Thoracic aorta (tissue), 2 donors: ENCODE data around the gene ARFGAP1. TPM values are rescaled to one million over a fixed set of nuclear protein-coding genes. Genes with fewer than 3 reads are reported as not detected.

Experiments used
- ATAC-seq: fragments of 150-250 bp; one replicate; pipeline ENCODE4 v1.8.0; 2017; ENCODE audit warnings: low read depth; ENCODE audit not compliant: insufficient number of reproducible peaks, low FRiP score
- DNase-seq: peaks from one replicate; pipeline ENCODE4 v3.0.0-alpha.2; 2020; ENCODE audit warnings: low spot score
- H3K27ac ChIP-seq, 2 donors: fragments of 200-600 bp; sonication (generic); 1 replicate in 1 of 2; 2 replicates in 1 of 2; pipeline ENCODE4 v1.5.1; 2016; ENCODE audit warnings: mild to moderate bottlenecking in 2 of 2, moderate library complexity in 2 of 2
- H3K27me3 ChIP-seq: fragments of 200-600 bp; sonication (generic); replicated peaks from 2 replicates; pipeline ENCODE4 v1.6.0; 2016; ENCODE audit warnings: mild to moderate bottlenecking; ENCODE audit not compliant: insufficient read depth
- H3K36me3 ChIP-seq: fragments of 200-600 bp; sonication (generic); one replicate; pipeline ENCODE4 v1.5.1; 2016
- H3K4me1 ChIP-seq, 2 donors: fragments of 200-600 bp; sonication (generic); 1 replicate in 1 of 2; 2 replicates in 1 of 2; pipeline versions ENCODE4 v1.5.1 to v1.6.0; 2016; ENCODE audit warnings: low read depth in 2 of 2, mild to moderate bottlenecking in 1 of 2; ENCODE audit not compliant: control insufficient read depth in 1 of 2
- H3K4me3 ChIP-seq: fragments of 200-600 bp; sonication (generic); 2 replicates; pipeline ENCODE4 v1.5.1; 2016; ENCODE audit warnings: mild to moderate bottlenecking
- H3K9me3 ChIP-seq: fragments of 200-600 bp; sonication (generic); 2 replicates; pipeline ENCODE4 v1.5.1; 2016
- total RNA-seq, 2 donors: library from RNA; depleted of rRNA; stranded (reverse); fragments of >200 nt; gene quantifications; one replicate each; pipeline versions ENCODE4 v1.1.0 to v1.2.3, GENCODE V29; 2016
- TF ChIP-seq, protein P1 (sequence below): fragments of 200-600 bp; sonication (generic); IDR thresholded peaks from one replicate; pipeline ENCODE4 v1.5.1; 2019; ENCODE audit warnings: antibody characterized with exemption

ARFGAP1 gene
- total RNA-seq, 2 donors from 2014 or later = 110 to 119 TPM

DNA sequence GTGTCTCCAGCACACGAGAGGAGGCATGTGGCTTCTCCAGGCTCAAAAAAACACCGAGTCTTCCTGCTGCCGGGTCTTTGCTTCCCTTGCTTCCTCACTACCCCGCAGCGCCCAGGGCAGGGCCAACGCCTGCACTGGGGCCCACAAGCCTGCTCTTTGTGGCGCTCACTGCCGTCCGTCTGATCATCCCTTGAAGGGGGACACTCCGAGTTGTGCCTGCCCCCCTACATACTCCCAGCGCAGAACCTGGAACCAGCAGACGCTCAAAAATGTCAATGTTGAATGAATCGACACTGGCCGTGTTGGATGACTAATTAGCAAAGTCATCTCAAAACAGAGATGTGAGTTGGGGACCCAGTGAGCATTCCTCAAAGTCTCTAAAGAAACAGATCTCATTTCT is 8.1 kb upstream of the ARFGAP1 start:
- no peak for ATAC-seq
- no peak overlapping the region for H3K4me3 ChIP-seq
- H3K27ac ChIP-seq = no peak overlapping the region
- no peak for DNase-seq
- no peaks in the 10 kb centered on the region for H3K36me3 ChIP-seq
- no peaks in the 10 kb centered on the region for H3K4me1 ChIP-seq
- TF ChIP-seq, protein P1, sequence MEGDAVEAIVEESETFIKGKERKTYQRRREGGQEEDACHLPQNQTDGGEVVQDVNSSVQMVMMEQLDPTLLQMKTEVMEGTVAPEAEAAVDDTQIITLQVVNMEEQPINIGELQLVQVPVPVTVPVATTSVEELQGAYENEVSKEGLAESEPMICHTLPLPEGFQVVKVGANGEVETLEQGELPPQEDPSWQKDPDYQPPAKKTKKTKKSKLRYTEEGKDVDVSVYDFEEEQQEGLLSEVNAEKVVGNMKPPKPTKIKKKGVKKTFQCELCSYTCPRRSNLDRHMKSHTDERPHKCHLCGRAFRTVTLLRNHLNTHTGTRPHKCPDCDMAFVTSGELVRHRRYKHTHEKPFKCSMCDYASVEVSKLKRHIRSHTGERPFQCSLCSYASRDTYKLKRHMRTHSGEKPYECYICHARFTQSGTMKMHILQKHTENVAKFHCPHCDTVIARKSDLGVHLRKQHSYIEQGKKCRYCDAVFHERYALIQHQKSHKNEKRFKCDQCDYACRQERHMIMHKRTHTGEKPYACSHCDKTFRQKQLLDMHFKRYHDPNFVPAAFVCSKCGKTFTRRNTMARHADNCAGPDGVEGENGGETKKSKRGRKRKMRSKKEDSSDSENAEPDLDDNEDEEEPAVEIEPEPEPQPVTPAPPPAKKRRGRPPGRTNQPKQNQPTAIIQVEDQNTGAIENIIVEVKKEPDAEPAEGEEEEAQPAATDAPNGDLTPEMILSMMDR = no peak
- H3K27me3 ChIP-seq = no peaks in the 10 kb centered on the region
- H3K9me3 ChIP-seq = no peaks in the 10 kb centered on the region

DNA sequence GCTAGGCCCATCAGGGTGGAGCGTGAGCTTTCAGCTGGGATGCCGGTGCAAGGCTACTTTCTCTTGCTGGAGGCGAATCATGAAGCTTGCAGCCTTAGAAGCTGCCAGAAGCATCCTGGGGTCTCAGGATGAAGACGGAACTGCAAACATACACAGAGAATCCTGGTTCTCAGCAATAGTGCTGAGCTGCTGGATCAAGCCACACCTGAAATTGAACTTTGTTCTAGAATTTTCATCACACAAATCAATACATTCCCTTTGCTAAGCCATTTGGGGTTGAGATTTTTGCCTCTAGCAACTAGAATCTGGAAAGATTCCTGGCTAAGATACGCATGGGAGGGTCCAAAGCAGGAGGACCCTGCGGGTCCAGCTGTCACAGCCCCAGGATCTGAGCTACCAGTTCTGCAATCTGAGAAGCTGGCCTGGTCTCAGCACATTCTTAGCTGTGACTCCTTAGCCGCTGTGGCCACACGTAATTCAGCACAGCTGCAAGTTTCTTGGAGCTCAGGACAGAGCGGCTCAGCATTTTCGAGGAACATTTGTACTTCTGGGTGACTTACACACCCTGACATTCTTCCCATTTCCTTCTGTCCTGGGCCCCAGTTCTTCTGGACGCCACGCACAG is 6.6 kb upstream of the ARFGAP1 start:
- DNase-seq (no peak), ATAC-seq (no peak)
- Histone ChIP-seq H3K9me3 (no peaks in the 10 kb centered on the region), H3K4me1 (no peaks in the 10 kb centered on the region), H3K27ac (no peak overlapping the region), H3K36me3 (no peaks in the 10 kb centered on the region), H3K27me3 (no peaks in the 10 kb centered on the region), H3K4me3 (no peak overlapping the region)
- TF ChIP-seq, protein P1 = no peak

DNA sequence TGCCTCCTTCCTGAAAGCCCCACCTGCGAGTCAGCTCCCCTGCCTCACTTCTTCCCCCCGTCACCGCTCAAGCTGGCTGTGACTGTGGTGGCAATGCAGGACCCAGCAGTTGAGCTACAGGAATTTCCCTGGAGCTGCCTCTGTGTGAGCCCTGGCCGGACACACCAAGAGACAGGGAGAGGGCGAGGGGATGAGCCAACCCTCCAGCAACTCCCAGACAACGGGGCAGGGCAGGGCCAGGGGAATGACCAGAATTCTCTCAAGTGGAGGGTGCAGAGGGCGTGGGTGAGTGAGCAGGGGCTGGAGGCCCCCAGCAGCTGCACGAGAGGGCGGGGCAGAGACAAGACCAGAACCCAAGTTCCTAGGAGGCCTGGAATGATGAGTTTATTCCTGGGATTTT is 4.9 kb upstream of the ARFGAP1 start:
- no peaks in the 10 kb centered on the region for H3K9me3 ChIP-seq
- H3K4me3 ChIP-seq = no peak overlapping the region
- TF ChIP-seq, protein P1 = no peak
- H3K36me3 ChIP-seq = no peaks in the 10 kb centered on the region
- ATAC-seq = no peak
- DNase-seq = no peak
- no peak overlapping the region for H3K27ac ChIP-seq
- H3K27me3 ChIP-seq = no peaks in the 10 kb centered on the region
- H3K4me1 ChIP-seq = peaks cover 6% of the 10 kb centered on the region in 2 donors

DNA sequence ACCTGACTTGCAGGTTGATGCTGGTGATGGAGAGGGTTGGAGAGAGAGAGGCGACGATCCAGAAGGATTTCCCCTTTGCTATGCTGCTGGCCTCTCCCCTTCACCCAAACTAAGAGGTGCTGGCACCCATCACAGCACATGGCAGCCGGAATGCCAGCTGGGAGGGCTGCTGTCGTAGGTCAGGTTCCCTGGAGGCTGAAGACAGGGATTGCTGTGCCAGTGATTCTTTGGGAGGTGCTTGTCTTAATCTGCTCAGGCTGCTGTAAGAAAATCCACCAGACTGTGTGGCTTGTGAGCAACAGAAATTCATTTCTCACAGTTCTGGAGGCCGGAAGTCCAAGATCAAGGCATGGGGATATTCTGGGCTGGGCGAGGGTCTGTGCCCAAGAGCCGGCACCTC is 4.4 kb upstream of the ARFGAP1 start:
- Histone ChIP-seq H3K27ac (no peak overlapping the region), H3K4me1 (peaks cover 6% of the 10 kb centered on the region in 2 donors), H3K9me3 (no peaks in the 10 kb centered on the region), H3K4me3 (no peak overlapping the region), H3K27me3 (no peaks in the 10 kb centered on the region), H3K36me3 (no peaks in the 10 kb centered on the region)
- TF ChIP-seq, protein P1 = no peak
- DNase-seq (no peak), ATAC-seq (no peak)

DNA sequence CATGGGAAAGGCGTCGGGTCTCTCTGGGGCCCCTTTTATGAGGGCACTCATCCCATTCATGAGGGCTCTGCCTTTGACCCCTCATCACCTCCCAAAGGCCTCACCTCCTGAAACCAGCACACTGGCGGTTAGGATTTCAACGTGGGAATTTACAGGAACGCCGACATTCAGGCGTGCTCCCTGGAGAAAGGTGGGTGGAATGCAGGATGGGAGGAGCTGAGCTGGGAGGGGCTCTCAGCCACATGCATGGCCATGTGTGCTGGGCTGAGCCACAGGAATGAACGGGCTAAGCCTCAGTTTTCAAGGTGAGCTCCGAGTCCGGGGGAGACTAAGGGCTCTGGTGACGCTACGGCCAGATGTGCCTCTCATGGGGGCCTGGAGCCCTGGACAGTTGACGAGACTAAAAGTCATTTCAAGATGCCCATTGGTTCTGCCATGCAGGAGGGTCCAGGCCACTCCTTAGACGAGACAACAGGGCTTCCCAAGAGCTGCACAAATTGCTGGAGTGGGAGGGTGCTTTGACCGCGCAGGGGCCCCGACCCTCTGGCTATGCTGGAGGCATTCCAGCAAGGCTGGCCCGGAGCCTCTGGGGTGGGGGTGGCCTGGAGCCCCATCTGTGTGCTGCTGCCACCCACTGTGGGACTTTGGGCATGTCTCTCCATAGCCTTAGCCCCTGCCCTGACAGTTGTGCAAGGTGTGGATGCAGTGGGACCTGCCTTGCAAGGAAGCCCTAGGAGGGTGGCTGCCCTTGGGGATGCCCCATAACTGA is 3.8 kb upstream of the ARFGAP1 start:
- Histone ChIP-seq H3K9me3 (no peaks in the 10 kb centered on the region), H3K27ac (no peak overlapping the region), H3K4me1 (peaks cover 11 to 12% of the 10 kb centered on the region in 2 donors), H3K27me3 (no peaks in the 10 kb centered on the region), H3K36me3 (no peaks in the 10 kb centered on the region), H3K4me3 (no peak overlapping the region)
- DNase-seq (no peak), ATAC-seq (no peak)
- TF ChIP-seq, protein P1 = no peak
